HepG2 (cell line): ENCODE results near the gene STYXL1. TPM values are rescaled to one million over a fixed set of nuclear protein-coding genes. Genes with fewer than 3 reads are reported as not detected.

Experiments
- ATAC-seq: fragments of 200-7000 bp; cut with Tn5 transposase; 3 replicates; pipeline ENCODE4 v1.9.1; 2020; ENCODE audit warnings: mild to moderate bottlenecking, moderate library complexity
- BruUV-seq: library from RNA; stranded (reverse); fragments of 400-500 nt; replicated peaks from 2 replicates; lab custom pipeline; 2021; lab: Mats Ljungman, UMichigan
- CTCF ChIA-PET: fragments of 300-600 bp; formaldehyde crosslinking; extraction: SDS; loops from one replicate; lab custom pipeline; 2021; ENCODE audit warnings: low total read pairs, inconsistent platforms, low intra/inter-chr PET ratio; lab: Yijun Ruan, JAX
- POLR2A ChIA-PET: fragments of 350-600 bp; sonication (Branson Sonifier 250); formaldehyde crosslinking; loops from one replicate; lab custom pipeline; 2020; ENCODE audit warnings: antibody characterized with exemption, inconsistent platforms; lab: Yijun Ruan, JAX
- DNase-seq: peaks from one replicate; pipeline ENCODE4 v3.0.0-alpha.2; 2015; ENCODE audit warnings: low spot score
- FAIRE-seq: peaks from 3 replicates; lab custom pipeline; 2011; peaks lifted over from hg19 to GRCh38; lab: Jason Lieb, UNC
- H2AFZ ChIP-seq: one replicate; pipeline ENCODE4 v1.6.1; 2011; ENCODE audit warnings: low read length, inconsistent platforms
- H3K27ac ChIP-seq: fragments of 300-600 bp; 3 replicates; pipeline ENCODE4 v1.8.0; 2011; ENCODE audit warnings: mixed run types, mild to moderate bottlenecking, mixed read lengths, low read length, inconsistent platforms; ENCODE audit not compliant: insufficient read depth; ENCODE audit errors: extremely low read length
- H3K27me3 ChIP-seq, 2 experiments: fragments of 200-600 bp in 1 of 2; 2 replicates in 1 of 2; 3 replicates in 1 of 2; pipeline versions ENCODE4 v1.6.0 to v1.8.0; 2011; ENCODE audit warnings: low read length in 2 of 2, mild to moderate bottlenecking in 2 of 2, moderate library complexity in 2 of 2, inconsistent platforms in 1 of 2; ENCODE audit not compliant: insufficient read depth in 2 of 2, control insufficient read depth in 1 of 2
- H3K36me3 ChIP-seq, 2 experiments: fragments of 200-600 bp in 1 of 2; replicated peaks in 1 of 2; 2 replicates in 1 of 2; 3 replicates in 1 of 2; pipeline versions ENCODE4 v1.5.1 to v1.8.0; 2011; ENCODE audit warnings: low read length in 2 of 2, inconsistent platforms in 1 of 2; ENCODE audit not compliant: insufficient read depth in 2 of 2, control insufficient read depth in 1 of 2
- H3K4me1 ChIP-seq: 2 replicates; pipeline ENCODE4 v1.5.1; 2012; ENCODE audit warnings: low read length, inconsistent platforms; ENCODE audit not compliant: insufficient read depth
- H3K4me2 ChIP-seq: 2 replicates; pipeline ENCODE4 v1.6.0; 2011; ENCODE audit warnings: low read depth, low read length, inconsistent platforms
- H3K4me3 ChIP-seq, 3 experiments: fragments of 200-600 bp in 1 of 3; sonication (generic), shearing (Covaris generic) in 1 of 3; replicated peaks in 1 of 3; 2 replicates each; pipeline ENCODE4 v1.5.1; 2011 to 2016; ENCODE audit warnings: low read length in 3 of 3, inconsistent platforms in 2 of 3, low read depth in 2 of 3, mild to moderate bottlenecking in 2 of 3, control low read depth in 1 of 3, mixed read lengths in 1 of 3; ENCODE audit not compliant: insufficient read depth in 1 of 3
- H3K79me2 ChIP-seq: one replicate; pipeline ENCODE4 v1.6.1; 2011; ENCODE audit warnings: low read length, inconsistent platforms; ENCODE audit not compliant: insufficient read depth
- H3K9ac ChIP-seq: 2 replicates; pipeline ENCODE4 v1.6.0; 2011; ENCODE audit warnings: mild to moderate bottlenecking, low read depth, low read length, inconsistent platforms; ENCODE audit not compliant: insufficient read depth
- H3K9me3 ChIP-seq: 2 replicates; pipeline ENCODE4 v1.5.1; 2012; ENCODE audit warnings: mild to moderate bottlenecking, low read length
- H4K20me1 ChIP-seq: 2 replicates; pipeline ENCODE4 v1.6.0; 2011; ENCODE audit warnings: inconsistent platforms, mild to moderate bottlenecking, low read length, moderate library complexity; ENCODE audit not compliant: insufficient read depth
- DR1 ChIP-seq: sonication (generic); formaldehyde crosslinking; IDR thresholded peaks from 2 replicates; pipeline ENCODE4 v1.8.0; 2021; ENCODE audit warnings: mild to moderate bottlenecking, missing genetic modification reagents, inconsistent platforms
- FLYWCH1 ChIP-seq: sonication (generic); formaldehyde crosslinking; IDR thresholded peaks from 2 replicates; pipeline ENCODE4 v1.8.1; 2023; ENCODE audit warnings: mild to moderate bottlenecking, missing genetic modification reagents
- LRRFIP1 ChIP-seq: sonication (generic); formaldehyde crosslinking; conservative IDR thresholded peaks from 2 replicates; pipeline ENCODE4 v1.4.0; 2020; ENCODE audit warnings: missing genetic modification reagents
- MAZ ChIP-seq, 2 experiments: sonication (generic) in 1 of 2; formaldehyde crosslinking in 1 of 2; IDR thresholded peaks; 2 replicates each; pipeline versions ENCODE4 v1.5.0 to v1.6.1; 2012 to 2020; ENCODE audit warnings: low read depth in 2 of 2, mild to moderate bottlenecking in 2 of 2, borderline replicate concordance in 1 of 2, improper control_type of control experiment in 1 of 2, low read length in 1 of 2, missing genetic modification reagents in 1 of 2, moderate library complexity in 1 of 2
- NFKBIZ ChIP-seq: IDR thresholded peaks from 2 replicates; pipeline ENCODE4 v1.6.1; 2018; ENCODE audit warnings: missing genetic modification reagents, missing compliant biosample characterization
- TBX2 ChIP-seq: sonication (generic); formaldehyde crosslinking; IDR thresholded peaks from 2 replicates; pipeline ENCODE4 v1.5.0; 2020; ENCODE audit warnings: missing genetic modification reagents, mild to moderate bottlenecking, borderline replicate concordance
- ZBTB38 ChIP-seq: sonication (generic); formaldehyde crosslinking; IDR thresholded peaks from 2 replicates; pipeline ENCODE4 v1.5.1; 2020; ENCODE audit warnings: mild to moderate bottlenecking, missing genetic modification reagents
- WGBS: methylation state at CpG from one replicate; pipeline ENCODE4 v1.1.6; 2017; ENCODE audit warnings: low lambda C conversion rate; 5-methylcytosine and 5-hydroxymethylcytosine counted together
- in situ Hi-C: cut with HindIII; loops from 2 replicates; pipeline ENCODE4 v1.10.0; 2017; ENCODE audit warnings: low pct_unique_long_range_greater_than_20kb; ENCODE audit not compliant: extremely low pct_ligation_motif_present
- intact Hi-C: fragments of 100-400 bp; cut with micrococcal nuclease; formaldehyde crosslinking; loops from one replicate; pipeline ENCODE4 v1.10.0; 2022; ENCODE audit not compliant: unreplicated experiment
- polyA plus RNA-seq, 8 experiments: library from polyadenylated mRNA; depleted of rRNA in 3 of 8; stranded (reverse) in 7 of 8; unstranded in 1 of 8; fragments of >200 nt; fragmentation: Illumina TruSeq in 4 of 8; extraction: Trizol in 4 of 8; gene quantifications; 2 replicates each; pipeline versions ENCODE4 v1.2.1 to v1.2.3, GENCODE V29; 2011 to 2016; ENCODE audit warnings: low read depth in 4 of 8, missing spikeins in 1 of 8, mixed read lengths in 1 of 8; ENCODE audit not compliant: insufficient read depth in 1 of 8
- total RNA-seq, 5 experiments: library from RNA; depleted of rRNA; stranded (reverse); fragments of >200 nt; fragmentation: Illumina TruSeq; extraction: Trizol; gene quantifications; 2 replicates each; pipeline ENCODE4 v1.2.3, GENCODE V29; 2016; ENCODE audit warnings: low read depth in 1 of 5

STYXL1 gene
- total and polyA plus RNA-seq, 2 of the 13 experiments (the other 11 are each of a cell fraction or from before 2014, with no cell fraction given), result 23.9 to 38.3 TPM

- no peak for TF ChIP-seq LRRFIP1 (CRISPR knock-in tag)
- TF ChIP-seq ZBTB38 (CRISPR knock-in tag), result peak; percentile 99
Measured at GRCh38 chr7:75979759-75980429, 67.9 kb downstream of the STYXL1 start (continued).

- Histone ChIP-seq H3K9me3 (no peaks in the 10 kb centered on the region), H3K79me2 (peaks cover 7% of the 10 kb centered on the region), H3K4me3 (no peak overlapping the region), H2AFZ (no peak overlapping the region), H3K36me3 (peaks cover 31 to 87% of the 10 kb centered on the region in 2 experiments), H3K27me3 (no peaks in the 10 kb centered on the region), H3K9ac (no peak overlapping the region), H3K4me1 (no peaks in the 10 kb centered on the region; the same call in 1 of the 2 replicates), H3K4me2 (no peak overlapping the region), H3K27ac (no peak overlapping the region), H4K20me1 (peaks cover 8% of the 10 kb centered on the region)
- intact Hi-C loops (no loop called here), in situ Hi-C loops (no loop called here)
- TF ChIP-seq MAZ (IDR thresholded peaks at IDR 0.05; ENCODE audit: borderline replicate concordance, low read depth, low read length) (no peak), MAZ (CRISPR knock-in tag; IDR thresholded peaks at IDR 0.05; ENCODE audit: low read depth) (no peak), NFKBIZ (CRISPR knock-in tag) (no peak), FLYWCH1 (CRISPR knock-in tag) (no peak), DR1 (no peak), TBX2 (CRISPR knock-in tag) (no peak)
- no peak for ATAC-seq
- no peak for DNase-seq
- ChIA-PET POLR2A (no interaction called here), CTCF (no interaction called here)
- 96% methylated on average over 8 of the region's 8 CpGs for WGBS
- BruUV-seq, result no TSS peak
- FAIRE-seq, result no peak
Measured at GRCh38 chr7:75977743-75978142, 70.1 kb downstream of the STYXL1 start.
